DMS153 (cell line): Measurements from ENCODE around the gene HDAC9.

Source experiments
- DNase-seq: peaks from one replicate; lab custom pipeline; 2025; lab: John Stamatoyannopoulos, UW

Gene HDAC9

GRCh38 chr7:18593602-18594279 is 98.2 kb downstream of the HDAC9 start:
- no peak for DNase-seq

DNA sequence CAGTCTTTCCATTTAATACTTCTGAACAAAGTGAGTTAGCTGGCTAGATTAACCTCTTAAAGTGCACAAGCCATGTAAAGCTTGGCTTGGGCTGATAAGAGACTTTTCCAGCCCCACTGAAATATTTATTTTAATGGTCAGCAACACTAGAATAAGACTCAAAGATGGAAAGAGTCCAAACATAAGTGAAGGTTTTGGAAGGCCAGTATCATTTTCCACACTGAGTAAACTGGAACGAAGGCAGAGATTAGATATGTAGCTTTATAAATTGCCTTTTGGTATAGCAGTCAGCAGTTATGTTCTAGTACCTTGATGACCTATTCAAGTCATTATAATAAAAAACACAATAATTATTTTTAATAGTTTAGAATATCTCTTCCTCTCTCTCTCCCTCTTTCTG is 102.2 kb downstream of the HDAC9 start:
- DNase-seq = no peak

- DNase-seq = no peak
Observed at GRCh38 chr7:18607025-18607424, 111.5 kb downstream of the HDAC9 start.

DNA sequence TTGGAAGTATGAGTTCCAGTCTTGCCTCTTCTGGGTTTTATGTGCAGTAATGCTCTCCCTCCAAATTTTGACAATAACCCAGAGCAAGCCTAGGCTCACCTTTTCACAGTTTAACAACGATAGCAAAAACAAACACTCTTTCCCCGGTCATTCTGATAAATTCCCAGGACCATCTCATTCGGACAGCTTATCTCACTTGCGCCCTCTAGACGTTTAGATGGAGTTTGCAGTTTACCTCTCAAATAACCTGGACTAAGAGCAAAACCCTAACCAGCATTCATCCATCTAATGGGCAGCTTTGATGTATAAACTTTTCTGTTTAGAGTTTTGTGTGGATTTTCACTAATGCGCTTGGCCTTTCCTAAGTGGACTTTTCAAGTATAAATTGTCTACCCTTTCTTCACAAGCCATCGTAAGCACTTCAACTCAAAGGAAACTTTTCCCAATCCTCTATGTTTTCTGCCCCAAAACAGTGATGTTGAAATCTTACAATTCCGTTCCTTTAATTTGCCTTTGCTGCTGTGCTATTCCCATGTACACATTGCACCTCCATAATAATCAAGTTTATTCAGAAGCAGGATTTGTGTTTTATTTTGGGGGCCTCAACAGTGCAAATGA is 114.9 kb downstream of the HDAC9 start:
- DNase-seq = peak; percentile 2

DNA sequence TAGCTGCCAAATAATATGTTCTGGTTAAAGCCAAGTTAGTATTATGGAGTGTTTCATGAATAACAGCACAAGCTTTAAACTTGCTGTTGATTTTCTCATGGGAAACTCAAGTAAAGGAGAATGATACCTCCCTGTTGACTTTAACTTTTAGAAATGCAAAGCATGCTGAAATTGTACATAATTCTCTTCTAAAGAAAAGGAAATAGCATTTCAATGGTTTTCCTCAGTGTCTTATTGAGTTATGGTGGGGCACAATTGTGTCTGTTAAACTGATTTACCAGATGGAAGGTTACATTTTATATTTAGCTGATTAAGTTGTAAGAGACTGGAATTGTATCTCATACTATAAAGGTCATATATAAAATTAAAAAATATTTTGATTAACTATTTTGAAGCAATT is 119.3 kb downstream of the HDAC9 start:
- DNase-seq = no peak

GRCh38 chr7:18619311-18619710 is 123.8 kb downstream of the HDAC9 start:
- DNase-seq = no peak

DNA sequence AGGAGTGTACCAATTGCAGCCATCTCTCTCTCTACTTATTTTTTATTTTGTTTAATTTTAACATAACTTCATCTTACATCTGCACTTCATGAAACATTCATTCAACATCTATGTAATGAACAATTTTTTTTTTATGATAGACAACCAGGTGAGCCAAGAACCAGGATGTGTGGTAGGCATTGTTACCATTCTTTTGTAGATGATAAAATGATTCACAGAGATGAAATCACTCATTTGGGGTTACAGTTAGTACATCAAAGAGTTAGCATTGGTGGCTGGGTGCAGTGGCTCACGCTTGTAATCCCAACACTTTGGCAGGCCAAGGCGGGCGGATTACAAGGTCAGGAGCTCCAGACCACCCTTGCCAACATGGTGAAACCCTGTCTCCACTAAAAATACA is 127.8 kb downstream of the HDAC9 start:
- DNase-seq = no peak

GRCh38 chr7:18624459-18624858 is 128.9 kb downstream of the HDAC9 start:
- DNase-seq = no peak

DNA sequence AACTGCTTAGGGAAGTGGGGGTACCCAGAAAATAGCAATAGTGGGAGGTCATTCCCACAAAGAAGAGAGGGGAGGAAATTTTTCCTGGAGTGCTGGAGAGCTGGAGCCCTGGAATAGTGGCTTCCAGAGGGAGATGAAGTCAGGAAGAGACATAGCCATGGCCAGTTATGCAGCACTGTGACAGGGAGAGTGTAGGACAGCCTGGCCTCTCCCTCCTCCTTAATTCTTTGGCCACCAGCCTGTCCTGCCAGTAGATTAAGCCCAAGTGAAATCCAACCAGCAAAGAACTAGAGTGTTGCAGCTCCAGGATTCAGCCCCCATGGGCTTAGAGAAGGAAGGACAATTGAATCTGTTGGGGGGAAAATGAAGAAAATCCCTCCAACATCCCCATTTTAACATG is 130.5 kb downstream of the HDAC9 start:
- no peak for DNase-seq

DNA sequence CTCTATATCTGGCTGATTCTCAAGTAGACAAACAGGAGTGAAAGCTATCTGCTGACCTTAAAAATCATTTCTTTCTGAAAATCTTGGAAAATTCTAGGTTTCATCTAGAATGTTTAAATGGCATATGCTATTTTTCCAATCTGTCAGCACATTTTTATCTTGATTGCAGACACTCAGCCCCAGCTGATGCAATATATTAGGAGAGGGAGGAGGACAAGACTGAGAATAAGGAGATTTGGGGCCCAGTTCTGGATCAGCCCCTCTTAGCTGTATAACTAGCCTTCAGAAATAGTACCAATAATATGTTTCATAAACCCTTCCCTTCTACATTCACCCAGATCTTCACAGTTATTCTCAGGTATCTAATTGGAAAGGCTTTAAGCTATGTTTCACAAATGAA is 131.2 kb downstream of the HDAC9 start:
- no peak for DNase-seq

DNA sequence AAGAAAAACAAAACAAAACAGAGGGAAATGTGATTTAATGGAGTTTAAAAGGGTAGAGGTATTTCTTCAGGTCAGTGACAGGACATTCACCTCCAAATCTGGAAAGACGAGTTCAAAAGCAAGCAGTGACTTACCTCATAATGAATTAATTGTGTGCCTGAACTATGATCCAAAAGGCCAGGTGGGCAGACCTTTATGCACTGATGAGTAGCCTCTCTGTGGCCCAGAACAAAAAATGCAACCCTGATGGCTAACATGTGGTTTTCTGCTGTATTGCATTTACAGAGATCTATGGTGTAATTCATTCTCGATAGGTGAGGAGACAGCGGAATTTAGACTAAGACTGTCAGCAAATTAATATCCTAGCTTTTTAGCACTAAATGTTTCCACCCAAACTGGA is 142.0 kb downstream of the HDAC9 start:
- no peak for DNase-seq

GRCh38 chr7:18638594-18639452 is 143.3 kb downstream of the HDAC9 start:
- no peak for DNase-seq

DNA sequence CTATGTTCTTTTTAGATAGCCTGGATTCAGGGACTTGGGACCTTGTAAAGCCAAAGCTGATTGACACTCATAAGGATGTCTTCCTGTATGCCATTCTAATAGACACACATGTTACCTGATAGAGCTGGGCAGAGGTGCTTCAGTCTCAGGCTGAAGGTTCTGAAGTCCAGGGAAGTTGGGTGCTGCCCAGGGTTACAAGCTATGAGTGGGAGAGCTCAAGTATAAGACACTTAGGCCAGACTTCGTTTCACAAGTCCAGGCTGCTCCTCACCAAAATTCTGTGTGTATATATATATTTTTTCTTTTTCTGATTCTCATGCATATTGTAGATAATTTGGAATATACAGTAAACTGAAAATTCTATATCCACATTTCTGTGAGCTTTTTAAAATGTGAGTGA is 144.2 kb downstream of the HDAC9 start:
- no peak for DNase-seq

- DNase-seq = no peak
Observed at GRCh38 chr7:18644981-18645380, 149.4 kb downstream of the HDAC9 start.

DNA sequence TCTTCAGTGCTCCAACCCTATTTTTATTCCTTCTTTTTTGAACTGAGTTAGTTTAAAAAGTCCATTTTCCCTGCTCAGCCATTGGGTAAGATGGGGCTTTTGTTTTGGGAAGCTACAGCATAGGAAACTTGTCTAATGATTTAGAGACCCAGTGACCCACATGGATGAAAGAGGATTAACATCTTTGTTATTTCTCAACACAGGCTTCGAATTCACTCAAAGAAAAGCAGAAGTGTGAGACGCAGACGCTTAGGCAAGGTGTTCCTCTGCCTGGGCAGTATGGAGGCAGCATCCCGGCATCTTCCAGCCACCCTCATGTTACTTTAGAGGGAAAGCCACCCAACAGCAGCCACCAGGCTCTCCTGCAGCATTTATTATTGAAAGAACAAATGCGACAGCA is 152.0 kb downstream of the HDAC9 start:
- no peak for DNase-seq

- DNase-seq = no peak
Observed at GRCh38 chr7:18648849-18649758, 153.6 kb downstream of the HDAC9 start.

- DNase-seq = no peak
Observed at GRCh38 chr7:18653381-18654155, 158.0 kb downstream of the HDAC9 start.

DNA sequence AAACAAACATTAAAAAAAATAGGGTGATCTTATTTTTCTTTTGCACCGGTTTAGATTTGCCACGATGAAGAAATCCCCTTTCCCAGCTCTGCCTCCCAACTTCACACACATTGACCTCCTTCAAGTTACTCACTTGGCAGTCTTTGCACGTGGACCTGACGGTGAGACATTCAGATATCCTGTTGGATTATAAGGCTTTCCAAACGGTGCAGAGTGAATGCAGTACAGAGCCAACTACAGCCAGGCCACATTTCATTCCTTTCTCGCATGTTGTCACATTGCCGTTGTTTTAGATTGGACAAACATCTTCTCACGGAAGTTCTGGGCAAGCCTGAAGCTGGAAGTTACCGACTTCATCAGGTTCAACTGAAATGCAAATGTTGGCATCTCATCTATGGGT is 159.2 kb downstream of the HDAC9 start:
- DNase-seq = no peak

- no peak for DNase-seq
Observed at GRCh38 chr7:18655506-18655905, 160.0 kb downstream of the HDAC9 start.

GRCh38 chr7:18655912-18656311 is 160.4 kb downstream of the HDAC9 start:
- no peak for DNase-seq

- no peak for DNase-seq
Observed at GRCh38 chr7:18656362-18656761, 160.8 kb downstream of the HDAC9 start.
